ENCODE results near the gene CFAP92. TPM values are rescaled to one million over a fixed set of nuclear protein-coding genes. Genes with fewer than 3 reads are reported as not detected.

CFAP92 gene
- total RNA-seq, 1 donor from 2014 or later: not detected

- no peak for DNase-seq (ENCODE audit: extremely low spot score, unreplicated experiment)
- H3K36me3 Mint-ChIP-seq (ENCODE audit: unreplicated experiment): no peaks in the 10 kb centered on the region
- H3K27me3 Mint-ChIP-seq (ENCODE audit: unreplicated experiment): peaks cover 44% of the 10 kb centered on the region
- H3K27ac Mint-ChIP-seq (ENCODE audit: unreplicated experiment): no peak overlapping the region
- no peak for TF ChIP-seq CTCF (IDR thresholded peaks at IDR 0.05)
- H3K9me3 Mint-ChIP-seq (ENCODE audit: unreplicated experiment): no peaks in the 10 kb centered on the region
- no peak overlapping the region for H3K4me3 Mint-ChIP-seq (ENCODE audit: unreplicated experiment)
- no peaks in the 10 kb centered on the region for H3K4me1 Mint-ChIP-seq (ENCODE audit: unreplicated experiment)
Measured at GRCh38 chr3:128984596-128984995, 9.3 kb downstream of the CFAP92 start.

- H3K4me1 Mint-ChIP-seq (ENCODE audit: unreplicated experiment): no peaks in the 10 kb centered on the region
- H3K27me3 Mint-ChIP-seq (ENCODE audit: unreplicated experiment): peaks cover 44% of the 10 kb centered on the region
- H3K4me3 Mint-ChIP-seq (ENCODE audit: unreplicated experiment): no peak overlapping the region
- H3K27ac Mint-ChIP-seq (ENCODE audit: unreplicated experiment): no peak overlapping the region
- TF ChIP-seq CTCF (IDR thresholded peaks at IDR 0.05): no peak
- no peak for DNase-seq (ENCODE audit: extremely low spot score, unreplicated experiment)
- H3K9me3 Mint-ChIP-seq (ENCODE audit: unreplicated experiment): no peaks in the 10 kb centered on the region
- no peaks in the 10 kb centered on the region for H3K36me3 Mint-ChIP-seq (ENCODE audit: unreplicated experiment)
Measured at GRCh38 chr3:128983293-128984069, 10.4 kb downstream of the CFAP92 start.

GRCh38 chr3:128975276-128975675 is 18.6 kb downstream of the CFAP92 start:
- H3K4me3 Mint-ChIP-seq (ENCODE audit: unreplicated experiment): no peak overlapping the region
- no peaks in the 10 kb centered on the region for H3K36me3 Mint-ChIP-seq (ENCODE audit: unreplicated experiment)
- H3K4me1 Mint-ChIP-seq (ENCODE audit: unreplicated experiment): no peaks in the 10 kb centered on the region
- no peak for DNase-seq (ENCODE audit: extremely low spot score, unreplicated experiment)
- TF ChIP-seq CTCF (IDR thresholded peaks at IDR 0.05): no peak
- H3K9me3 Mint-ChIP-seq (ENCODE audit: unreplicated experiment): no peaks in the 10 kb centered on the region
- H3K27me3 Mint-ChIP-seq (ENCODE audit: unreplicated experiment): peaks cover 35% of the 10 kb centered on the region
- no peak overlapping the region for H3K27ac Mint-ChIP-seq (ENCODE audit: unreplicated experiment)

- no peak overlapping the region for H3K4me3 Mint-ChIP-seq (ENCODE audit: unreplicated experiment)
- H3K27ac Mint-ChIP-seq (ENCODE audit: unreplicated experiment): no peak overlapping the region
- H3K9me3 Mint-ChIP-seq (ENCODE audit: unreplicated experiment): no peaks in the 10 kb centered on the region
- DNase-seq (ENCODE audit: extremely low spot score, unreplicated experiment): no peak
- H3K4me1 Mint-ChIP-seq (ENCODE audit: unreplicated experiment): no peaks in the 10 kb centered on the region
- no peak for TF ChIP-seq CTCF (IDR thresholded peaks at IDR 0.05)
- no peaks in the 10 kb centered on the region for H3K36me3 Mint-ChIP-seq (ENCODE audit: unreplicated experiment)
- peaks cover 34% of the 10 kb centered on the region for H3K27me3 Mint-ChIP-seq (ENCODE audit: unreplicated experiment)
Measured at GRCh38 chr3:128973988-128974564, 19.8 kb downstream of the CFAP92 start.

- Mint-ChIP-seq H3K4me1 (ENCODE audit: unreplicated experiment) (no peaks in the 10 kb centered on the region), H3K27me3 (ENCODE audit: unreplicated experiment) (peaks cover 37% of the 10 kb centered on the region), H3K9me3 (ENCODE audit: unreplicated experiment) (no peaks in the 10 kb centered on the region), H3K27ac (ENCODE audit: unreplicated experiment) (no peak overlapping the region), H3K4me3 (ENCODE audit: unreplicated experiment) (no peak overlapping the region), H3K36me3 (ENCODE audit: unreplicated experiment) (no peaks in the 10 kb centered on the region)
- no peak for TF ChIP-seq CTCF (IDR thresholded peaks at IDR 0.05)
- DNase-seq (ENCODE audit: extremely low spot score, unreplicated experiment): no peak
Measured at GRCh38 chr3:128971421-128972100, 22.3 kb downstream of the CFAP92 start.
